ENCODE data around the gene ITPA. TPM values are rescaled to one million over a fixed set of nuclear protein-coding genes. Genes with fewer than 3 reads are reported as not detected.

ITPA gene
- total RNA-seq, 1 experiment from 2014 or later: 77.3 TPM

GRCh38 chr20:3166913-3167342 lies 42.4 kb upstream of the ITPA start:
- TF ChIP-seq ZNF274 (IDR thresholded peaks at IDR 0.05; ENCODE audit: low read depth, low read length) (no peak), CBX3 (IDR thresholded peaks at IDR 0.05; ENCODE audit: low read depth) (no peak), EZH2phosphoT487 (IDR thresholded peaks at IDR 0.05; ENCODE audit: borderline replicate concordance) (no peak), SP1 (IDR thresholded peaks at IDR 0.05; ENCODE audit: low read depth) (no peak), CTCF (IDR thresholded peaks at IDR 0.05 in 2 of 3, conservative IDR thresholded peaks at IDR 0.05 in 1 of 3; ENCODE audit: borderline replicate concordance in 1 of 3, insufficient read depth in 1 of 3, low read depth in 2 of 3, low read length in 2 of 3) (no peak), RAD21 (IDR thresholded peaks at IDR 0.05; ENCODE audit: low read depth) (no peak), SRF (IDR thresholded peaks at IDR 0.05; ENCODE audit: low read depth) (no peak), MAX (IDR thresholded peaks at IDR 0.05) (no peak), ELF1 (IDR thresholded peaks at IDR 0.05; ENCODE audit: borderline replicate concordance, low read depth) (no peak), TCF7L2 (IDR thresholded peaks at IDR 0.05; ENCODE audit: borderline replicate concordance, extremely low read depth, insufficient read depth, insufficient read length) (no peak), JUND (IDR thresholded peaks at IDR 0.05) (no peak), POLR2A (IDR thresholded peaks at IDR 0.05; ENCODE audit: borderline replicate concordance, extremely low read depth, insufficient read depth, insufficient read length) (no peak), ZBTB33 (IDR thresholded peaks at IDR 0.05; ENCODE audit: extremely low read depth, insufficient replicate concordance, low read length) (no peak), ATF3 (IDR thresholded peaks at IDR 0.05) (no peak), EZH2 (IDR thresholded peaks at IDR 0.05) (no peak), FOSL1 (IDR thresholded peaks at IDR 0.05; ENCODE audit: low read depth) (no peak), POLR2AphosphoS5 (IDR thresholded peaks at IDR 0.05; ENCODE audit: low read depth, low read length) (no peak), REST (IDR thresholded peaks at IDR 0.05; ENCODE audit: low read depth) (no peak)
- DNase-seq (ENCODE audit: low read depth, low spot score): no peak
- ChIA-PET POLR2A (interaction anchor here (0.8 kb wide), 1 partner anchor 573 kb away, joined by 3 read pairs; no protein-coding TSS in a partner anchor), CTCF (interaction anchor here (0.6 kb wide), 1 partner anchor 544 kb away, joined by 3 read pairs; no protein-coding TSS in a partner anchor), RAD21 (ENCODE audit: low non-redundant PET in 1 of 2, low total read pairs in 2 of 2, uncharacterized antibody in 2 of 2, unreplicated experiment in 2 of 2) (no interaction called here)
- Histone ChIP-seq H3K4me1 (ENCODE audit: control insufficient read depth in 1 of 2, insufficient read depth in 2 of 2, low read length in 2 of 2) (no peaks in the 10 kb centered on the region), H3K4me2 (ENCODE audit: low read length) (no peak overlapping the region), H2AFZ (ENCODE audit: low read depth, low read length, poor library complexity, severe bottlenecking) (no peak overlapping the region), H3K9me3 (ENCODE audit: control insufficient read depth in 1 of 2, insufficient read depth in 1 of 2, low read depth in 1 of 2, low read length in 2 of 2) (no peaks in the 10 kb centered on the region), H4K20me1 (ENCODE audit: insufficient read depth) (no peaks in the 10 kb centered on the region), H3K36me3 (ENCODE audit: control insufficient read depth in 1 of 2, insufficient read depth in 2 of 2, low read length in 2 of 2) (no peaks in the 10 kb centered on the region), H3K9ac (ENCODE audit: low read length) (no peak overlapping the region), H3K27ac (ENCODE audit: low read depth, low read length) (no peak overlapping the region), H3K27me3 (ENCODE audit: insufficient read depth, low read length) (no peaks in the 10 kb centered on the region), H3K9me2 (ENCODE audit: insufficient read depth) (no peaks in the 10 kb centered on the region), H3K79me2 (ENCODE audit: insufficient read depth, low read length) (no peaks in the 10 kb centered on the region), H3K4me3 (replicated peaks in 1 of 2; ENCODE audit: low read depth in 1 of 2, low read length in 2 of 2) (no peak overlapping the region)
- intact Hi-C loops (cut with micrococcal nuclease): no loop called here
- BruUV-seq (replicated peaks): no TSS peak
- ATAC-seq: no peak

Measured in HCT116 (cell line).